ENCODE measurements around the gene CTDSPL. TPM values are rescaled to one million over a fixed set of nuclear protein-coding genes. Genes with fewer than 3 reads are reported as not detected.
"Not testable (repeated sequence)": the region's sequence is repeated elsewhere in the genome, so short reads cannot be mapped to it uniquely, and the experiment has no call there.

CTDSPL gene
- total RNA-seq, 1 donor = 33.6 TPM

DNA sequence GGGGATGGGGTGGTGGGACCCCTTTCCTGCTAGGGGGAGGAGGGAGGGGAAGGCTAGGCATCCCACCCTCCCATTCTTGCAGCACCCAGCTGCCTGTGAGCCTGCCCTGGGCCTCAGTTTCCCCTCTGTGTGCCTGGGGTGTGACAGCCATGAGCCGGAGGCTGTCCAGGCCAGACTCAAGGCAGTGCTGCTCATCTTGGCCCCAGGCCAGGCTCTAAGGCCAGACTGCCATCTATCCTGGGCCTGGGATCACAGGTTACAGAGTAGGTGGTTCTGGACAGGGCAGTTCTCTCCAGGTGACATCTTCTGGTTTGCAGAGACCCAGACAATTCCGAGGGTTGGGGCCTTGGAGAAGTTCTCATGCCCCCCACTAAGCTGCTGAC, 125.6 kb downstream of the CTDSPL start:
- TF ChIP-seq, protein P1, sequence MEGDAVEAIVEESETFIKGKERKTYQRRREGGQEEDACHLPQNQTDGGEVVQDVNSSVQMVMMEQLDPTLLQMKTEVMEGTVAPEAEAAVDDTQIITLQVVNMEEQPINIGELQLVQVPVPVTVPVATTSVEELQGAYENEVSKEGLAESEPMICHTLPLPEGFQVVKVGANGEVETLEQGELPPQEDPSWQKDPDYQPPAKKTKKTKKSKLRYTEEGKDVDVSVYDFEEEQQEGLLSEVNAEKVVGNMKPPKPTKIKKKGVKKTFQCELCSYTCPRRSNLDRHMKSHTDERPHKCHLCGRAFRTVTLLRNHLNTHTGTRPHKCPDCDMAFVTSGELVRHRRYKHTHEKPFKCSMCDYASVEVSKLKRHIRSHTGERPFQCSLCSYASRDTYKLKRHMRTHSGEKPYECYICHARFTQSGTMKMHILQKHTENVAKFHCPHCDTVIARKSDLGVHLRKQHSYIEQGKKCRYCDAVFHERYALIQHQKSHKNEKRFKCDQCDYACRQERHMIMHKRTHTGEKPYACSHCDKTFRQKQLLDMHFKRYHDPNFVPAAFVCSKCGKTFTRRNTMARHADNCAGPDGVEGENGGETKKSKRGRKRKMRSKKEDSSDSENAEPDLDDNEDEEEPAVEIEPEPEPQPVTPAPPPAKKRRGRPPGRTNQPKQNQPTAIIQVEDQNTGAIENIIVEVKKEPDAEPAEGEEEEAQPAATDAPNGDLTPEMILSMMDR (IDR thresholded peaks at IDR 0.05; ENCODE audit: insufficient read depth, low read length) = no peak
- no peak for DNase-seq (ENCODE audit: low read depth)
- no peak overlapping the region for H3K4me3 ChIP-seq (ENCODE audit: low read depth, low read length)

DNA sequence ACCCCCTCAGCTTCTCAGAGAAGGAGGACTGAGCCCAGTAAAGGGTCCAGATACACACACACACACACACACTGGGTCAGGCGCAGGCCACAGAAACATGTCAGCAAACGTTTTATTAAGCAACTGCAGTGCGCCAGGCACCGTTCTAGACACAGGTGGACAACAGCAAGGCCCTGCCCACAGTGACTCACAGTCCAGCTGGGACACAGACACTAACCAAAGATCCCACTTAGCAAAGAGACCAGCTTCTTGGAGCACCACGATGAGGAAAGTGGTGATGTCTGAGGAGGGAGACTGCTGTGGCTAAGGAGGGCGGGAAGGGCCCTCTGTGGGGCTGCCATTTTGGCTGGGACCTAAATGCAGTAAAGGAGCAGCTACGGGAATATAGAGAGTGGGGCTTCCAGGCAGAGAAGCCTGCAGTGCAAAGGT, 126.1 kb downstream of the CTDSPL start:
- TF ChIP-seq, protein P1 (IDR thresholded peaks at IDR 0.05; ENCODE audit: insufficient read depth, low read length) = no peak
- no peak overlapping the region for H3K4me3 ChIP-seq (ENCODE audit: low read depth, low read length)
- DNase-seq (ENCODE audit: low read depth) = no peak

DNA sequence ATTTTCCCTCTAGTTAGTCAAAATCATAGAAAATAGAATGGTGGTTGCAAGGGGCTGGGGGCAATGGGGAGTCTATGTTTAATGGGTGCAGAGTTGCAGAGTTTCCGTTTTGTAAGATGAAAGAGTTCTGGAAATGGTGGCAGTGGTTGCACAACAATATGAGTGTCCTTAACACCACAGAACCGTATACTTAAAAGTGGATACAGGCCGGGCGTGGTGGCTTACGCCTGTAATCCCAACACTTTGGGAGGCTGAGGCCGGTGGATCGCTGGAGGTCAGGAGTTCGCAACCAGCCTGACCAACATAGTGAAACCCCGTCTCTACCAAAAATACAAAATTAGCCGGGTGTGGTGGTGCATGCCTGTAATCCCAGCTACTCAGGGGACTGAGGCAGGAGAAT, 126.7 kb downstream of the CTDSPL start:
- not testable (repeated sequence) for H3K4me3 ChIP-seq (ENCODE audit: low read depth, low read length); DNase-seq (ENCODE audit: low read depth)

DNA sequence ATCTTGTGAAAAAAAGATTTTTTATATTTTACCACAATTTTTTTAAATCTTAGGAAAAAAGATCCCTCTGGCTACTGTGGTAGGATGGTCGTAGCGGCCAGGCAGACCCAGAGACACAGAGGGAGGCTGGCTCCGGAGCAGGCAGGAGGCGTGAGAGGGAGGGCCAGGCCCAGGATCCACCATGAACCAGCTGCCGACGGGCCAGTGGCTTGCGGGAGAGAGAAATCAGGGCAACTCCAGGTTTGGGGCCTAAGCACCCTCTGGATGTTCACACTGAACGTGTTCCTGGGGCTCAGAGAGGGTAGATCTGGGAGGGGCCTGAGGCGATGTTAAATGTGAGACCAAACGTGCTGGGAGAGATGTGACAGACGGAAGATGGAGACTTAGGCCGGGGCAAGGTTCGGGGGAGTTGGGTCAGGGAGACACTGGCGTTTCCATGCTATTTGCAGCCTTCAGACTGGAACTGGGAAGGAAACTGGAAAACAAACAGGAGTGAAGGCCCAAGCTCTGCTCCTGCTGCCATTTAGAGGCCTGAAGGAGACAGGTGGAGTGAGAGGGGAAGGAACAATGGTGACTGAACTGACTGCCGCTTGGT, 127.3 kb downstream of the CTDSPL start:
- TF ChIP-seq, protein P1 (IDR thresholded peaks at IDR 0.05; ENCODE audit: insufficient read depth, low read length) = no peak
- H3K4me3 ChIP-seq (ENCODE audit: low read depth, low read length) = no peak overlapping the region
- DNase-seq (ENCODE audit: low read depth) = no peak

DNA sequence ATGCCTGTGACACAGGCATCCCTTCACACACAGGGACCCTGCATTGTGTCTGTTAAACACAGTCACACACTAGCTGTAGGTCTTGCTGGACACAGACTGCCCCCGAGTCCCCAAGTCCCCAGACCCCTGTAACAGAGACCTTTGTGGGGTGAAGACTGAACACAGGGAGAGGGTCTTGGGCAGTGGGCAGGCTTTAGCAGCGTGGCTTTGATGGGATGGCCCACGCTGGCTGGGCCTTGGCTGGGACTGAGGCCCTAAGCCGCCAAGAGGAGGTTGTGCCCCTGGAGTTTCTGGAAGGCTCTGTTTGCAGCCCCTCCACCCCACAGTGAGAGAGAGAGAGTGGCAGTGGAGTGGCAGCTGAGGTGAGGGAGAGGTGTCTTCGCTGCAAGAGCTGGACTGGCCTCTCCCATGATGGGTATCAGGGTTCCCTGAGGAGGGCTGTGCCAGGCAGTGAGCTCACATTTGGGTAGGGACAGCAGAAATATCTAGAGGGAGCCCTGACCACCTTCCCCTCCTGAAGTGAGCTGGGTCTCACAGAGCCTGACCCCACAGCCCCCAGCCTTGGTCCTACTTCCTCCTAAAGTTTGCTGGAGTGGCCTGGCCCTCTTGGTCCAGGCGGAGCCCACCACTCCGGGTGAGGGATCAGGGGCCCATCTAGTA, 128.3 kb downstream of the CTDSPL start:
- TF ChIP-seq, protein P1 (IDR thresholded peaks at IDR 0.05; ENCODE audit: insufficient read depth, low read length) = no peak
- DNase-seq (ENCODE audit: low read depth) = no peak
- no peak overlapping the region for H3K4me3 ChIP-seq (ENCODE audit: low read depth, low read length)

DNA sequence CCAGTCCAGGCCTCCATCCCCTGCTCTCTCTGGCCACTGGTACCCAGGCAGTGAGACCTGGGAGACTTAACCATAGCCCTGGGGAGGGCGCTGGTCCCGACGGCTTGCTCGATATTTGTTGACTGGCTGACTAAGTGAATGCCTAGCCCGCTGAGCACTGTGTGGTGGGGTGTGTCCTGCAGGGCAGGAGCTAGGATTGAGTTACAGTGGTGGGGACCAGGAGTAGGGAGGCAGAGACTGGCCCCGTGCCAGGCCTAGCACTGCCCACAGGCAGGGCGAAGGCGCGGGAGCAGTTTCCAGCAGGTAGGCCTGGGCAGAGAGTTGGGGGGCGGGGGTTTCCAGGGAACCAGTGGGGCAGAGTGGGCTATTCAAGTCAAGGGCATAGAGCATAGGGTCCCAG, 128.8 kb downstream of the CTDSPL start, which contains the start of gene VILL:
Gene VILL, plus strand, starts transcription at position 260 of the 400 bp plus-strand sequence. CDS start 2,887 bp downstream, outside the sequence.
- H3K4me3 ChIP-seq (ENCODE audit: low read depth, low read length) = no peak within 1 kb of the TSS
- TF ChIP-seq, protein P1 (IDR thresholded peaks at IDR 0.05; ENCODE audit: insufficient read depth, low read length) = no peak
- no peak for DNase-seq (ENCODE audit: low read depth)

DNA sequence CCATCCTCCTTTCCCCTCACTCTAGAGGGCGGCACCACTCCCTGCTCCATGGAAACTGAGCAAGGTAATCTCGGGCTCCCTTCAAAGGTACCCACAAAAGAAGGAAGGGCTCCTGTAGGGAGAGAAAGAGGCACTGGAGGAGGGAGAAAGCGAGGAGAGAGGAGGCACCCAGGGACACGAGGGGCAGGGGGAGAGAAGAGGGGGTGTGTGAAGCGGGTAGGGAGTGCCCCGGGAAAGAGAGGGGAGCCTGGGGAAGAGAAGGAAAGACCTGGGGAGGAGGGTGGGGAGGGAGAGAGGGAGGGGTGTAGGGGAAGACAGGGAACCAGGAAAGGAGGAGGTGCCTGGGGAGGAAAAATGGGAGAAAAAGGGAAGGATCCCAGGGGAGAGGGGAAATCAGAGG, 129.4 kb downstream of the CTDSPL start:
- DNase-seq (ENCODE audit: low read depth) = no peak
- no peak overlapping the region for H3K4me3 ChIP-seq (ENCODE audit: low read depth, low read length)
- TF ChIP-seq, protein P1 (IDR thresholded peaks at IDR 0.05; ENCODE audit: insufficient read depth, low read length) = no peak
